IMR-90 (cell line): ENCODE results near the gene RAB27B. TPM values are rescaled to one million over a fixed set of nuclear protein-coding genes. Genes with fewer than 3 reads are reported as not detected.

ENCODE experiments used
- ATAC-seq: fragments of 200-7000 bp; cut with Tn5 transposase; 2 replicates; pipeline ENCODE4 v1.9.1; 2020; ENCODE audit warnings: low read depth, mild to moderate bottlenecking, moderate library complexity
- BruUV-seq: library from RNA; stranded (reverse); fragments of 400-500 nt; replicated peaks from 2 replicates; lab custom pipeline; 2021; lab: Mats Ljungman, UMichigan
- CTCF ChIA-PET: fragments of 300-600 bp; formaldehyde crosslinking; extraction: SDS; loops from one replicate; lab custom pipeline; 2021; ENCODE audit warnings: antibody characterized with exemption; lab: Yijun Ruan, JAX
- POLR2A ChIA-PET: fragments of 300-600 bp; sonication (Branson Sonifier 250); formaldehyde crosslinking; loops from one replicate; lab custom pipeline; 2022; ENCODE audit warnings: antibody characterized with exemption; ENCODE audit not compliant: unreplicated experiment; lab: Charles Lee
- DNase-seq: peaks from one replicate; pipeline ENCODE4 v3.0.0; 2013
- H2AFZ ChIP-seq: replicated peaks from 2 replicates; pipeline ENCODE3; 2013; ENCODE audit warnings: low read length, mild to moderate bottlenecking; ENCODE audit not compliant: poor library complexity
- H2AK5ac ChIP-seq: 2 replicates; pipeline ENCODE4 v1.6.1; 2013; ENCODE audit warnings: low read depth, low read length, inconsistent platforms
- H2AK9ac ChIP-seq: replicated peaks from 2 replicates; pipeline ENCODE3; 2013; ENCODE audit warnings: mild to moderate bottlenecking, low read depth, low read length, moderate library complexity; ENCODE audit not compliant: poor library complexity
- H2BK120ac ChIP-seq: 2 replicates; pipeline ENCODE4 v1.6.1; 2013; ENCODE audit warnings: low read depth, low read length, inconsistent platforms
- H2BK15ac ChIP-seq: 3 replicates; pipeline ENCODE4 v1.6.1; 2013; ENCODE audit warnings: low read depth, low read length, inconsistent platforms
- H2BK20ac ChIP-seq: 2 replicates; pipeline ENCODE4 v1.6.1; 2013; ENCODE audit warnings: low read depth, mild to moderate bottlenecking, inconsistent platforms, low read length, moderate library complexity
- H2BK5ac ChIP-seq: 2 replicates; pipeline ENCODE4 v1.6.1; 2013; ENCODE audit warnings: mild to moderate bottlenecking, low read depth, low read length, inconsistent platforms; ENCODE audit not compliant: poor library complexity, severe bottlenecking
- H3K14ac ChIP-seq: replicated peaks from 2 replicates; pipeline ENCODE4 v1.6.1; 2013; ENCODE audit warnings: low read depth, low read length, inconsistent platforms
- H3K18ac ChIP-seq: 2 replicates; pipeline ENCODE4 v1.6.1; 2013; ENCODE audit warnings: low read depth, low read length, control low read depth
- H3K23ac ChIP-seq: 2 replicates; pipeline ENCODE4 v1.6.1; 2013; ENCODE audit warnings: low read depth, low read length, inconsistent platforms
- H3K27ac ChIP-seq: 2 replicates; pipeline ENCODE4 v1.5.1; 2013; ENCODE audit warnings: mild to moderate bottlenecking, control low read depth, low read length; ENCODE audit not compliant: insufficient read depth
- H3K27me3 ChIP-seq: 2 replicates; pipeline ENCODE4 v1.6.1; 2013; ENCODE audit warnings: low read length; ENCODE audit not compliant: control insufficient read depth, insufficient read depth
- H3K36me3 ChIP-seq: 2 replicates; pipeline ENCODE4 v1.6.1; 2013; ENCODE audit warnings: low read length, mixed read lengths; ENCODE audit not compliant: control insufficient read depth, insufficient read depth
- H3K4ac ChIP-seq: 2 replicates; pipeline ENCODE4 v1.6.1; 2013; ENCODE audit warnings: low read depth, low read length, inconsistent platforms
- H3K4me1 ChIP-seq: 2 replicates; pipeline ENCODE4 v1.6.1; 2013; ENCODE audit warnings: low read length, mixed read lengths; ENCODE audit not compliant: control insufficient read depth, insufficient read depth
- H3K4me2 ChIP-seq: 2 replicates; pipeline ENCODE4 v1.6.1; 2013; ENCODE audit warnings: low read depth, mild to moderate bottlenecking, control low read depth, low read length, moderate library complexity
- H3K4me3 ChIP-seq: 2 replicates; pipeline ENCODE4 v1.5.1; 2013; ENCODE audit warnings: low read depth, mild to moderate bottlenecking, control low read depth, low read length, moderate library complexity; ENCODE audit not compliant: insufficient read depth
- H3K56ac ChIP-seq: 2 replicates; pipeline ENCODE4 v1.6.1; 2013; ENCODE audit warnings: low read length, inconsistent platforms; ENCODE audit not compliant: insufficient read depth; ENCODE audit errors: extremely low read depth
- H3K79me1 ChIP-seq, 2 experiments: 2 replicates each; pipeline ENCODE4 v1.6.1; 2013; ENCODE audit warnings: low read length in 2 of 2, inconsistent platforms in 1 of 2, low read depth in 1 of 2
- H3K9ac ChIP-seq: 2 replicates; pipeline ENCODE4 v1.6.1; 2013; ENCODE audit warnings: low read depth, low read length, control low read depth
- H3K9me1 ChIP-seq: 2 replicates; pipeline ENCODE4 v1.6.1; 2013; ENCODE audit warnings: low read length, inconsistent platforms; ENCODE audit not compliant: insufficient read depth
- H3K9me3 ChIP-seq: 2 replicates; pipeline ENCODE4 v1.6.1; 2013; ENCODE audit warnings: low read length; ENCODE audit not compliant: control insufficient read depth, insufficient read depth
- H4K20me1 ChIP-seq: 2 replicates; pipeline ENCODE4 v1.6.1; 2013; ENCODE audit warnings: low read length, inconsistent platforms; ENCODE audit not compliant: insufficient read depth
- H4K5ac ChIP-seq: 2 replicates; pipeline ENCODE4 v1.6.1; 2013; ENCODE audit warnings: mild to moderate bottlenecking, low read depth, low read length, control low read depth
- H4K8ac ChIP-seq, 2 experiments: 2 replicates each; pipeline ENCODE4 v1.6.1; 2013; ENCODE audit warnings: low read depth in 2 of 2, low read length in 2 of 2, control low read depth in 1 of 2, inconsistent platforms in 1 of 2
- H4K91ac ChIP-seq: 2 replicates; pipeline ENCODE4 v1.6.1; 2013; ENCODE audit warnings: low read depth, low read length, inconsistent platforms; ENCODE audit not compliant: insufficient read depth
- BHLHE40 ChIP-seq: fragments of 150-350 bp; IDR thresholded peaks from 2 replicates; pipeline ENCODE4 v1.6.1; 2016; ENCODE audit warnings: mild to moderate bottlenecking, low read depth, low read length
- CEBPB ChIP-seq: IDR thresholded peaks from 2 replicates; pipeline ENCODE4 v1.6.1; 2012; ENCODE audit warnings: low read depth, low read length, improper control_type of control experiment
- ELK1 ChIP-seq: fragments of 150-350 bp; IDR thresholded peaks from 2 replicates; pipeline ENCODE4 v1.6.1; 2016; ENCODE audit warnings: low read depth, mild to moderate bottlenecking, low read length, moderate library complexity, borderline replicate concordance
- MAFK ChIP-seq: IDR thresholded peaks from 2 replicates; pipeline ENCODE4 v1.6.1; 2012; ENCODE audit warnings: low read depth, low read length, improper control_type of control experiment
- RAD21 ChIP-seq: IDR thresholded peaks from 2 replicates; pipeline ENCODE4 v1.6.1; 2012; ENCODE audit warnings: low read length, improper control_type of control experiment
- SMC3 ChIP-seq: fragments of 150-350 bp; IDR thresholded peaks from 2 replicates; pipeline ENCODE4 v1.6.1; 2016; ENCODE audit warnings: low read depth, mild to moderate bottlenecking, antibody characterized with exemption, low read length, moderate library complexity
- WGBS, 2 experiments: methylation state at CpG; one replicate each; pipeline versions ENCODE4 v1.1.5 to v1.1.7; 2013; ENCODE audit warnings: missing lambda C conversion rate in 2 of 2; ENCODE audit not compliant: insufficient read length in 1 of 2; ENCODE audit errors: extremely low coverage in 2 of 2; 5-methylcytosine and 5-hydroxymethylcytosine counted together
- dilution Hi-C: fragments of 300-500 bp; cut with HindIII; formaldehyde crosslinking; loops from one replicate; pipeline ENCODE4 v1.14.3; 2018; ENCODE audit warnings: low sequenced_read_pairs; ENCODE audit not compliant: unreplicated experiment
- in situ Hi-C: fragments of 300-500 bp; cut with MboI; formaldehyde crosslinking; loops from 3 replicates; pipeline ENCODE4 v1.14.3; 2019; ENCODE audit warnings: low sequenced_read_pairs, inconsistent platforms, mixed read lengths
- intact Hi-C: fragments of 100-400 bp; cut with micrococcal nuclease; formaldehyde crosslinking; loops from 2 replicates; pipeline ENCODE4 v1.10.0; 2022
- polyA plus RNA-seq, 3 experiments: library from polyadenylated mRNA; depleted of rRNA; stranded (reverse); fragments of >200 nt; gene quantifications; 2 replicates each; pipeline ENCODE4 v1.2.3, GENCODE V29; 2012; ENCODE audit warnings: low replicate concordance in 1 of 3
- total RNA-seq: library from RNA; depleted of rRNA; stranded (reverse); fragments of >200 nt; gene quantifications from 2 replicates; pipeline ENCODE4 v1.2.3, GENCODE V29; 2012
- TF ChIP-seq, protein P1 (sequence below): conservative IDR thresholded peaks from 2 replicates; pipeline ENCODE4 v1.5.1; 2012; ENCODE audit warnings: mild to moderate bottlenecking, low read depth, low read length, improper control_type of control experiment

RAB27B gene
- total and polyA plus RNA-seq, 2 of the 4 experiments (the other 2 are of a cell fraction), result 0.24 to 1.3 TPM

GRCh38 chr18:54867131-54867530, 38.9 kb downstream of the RAB27B start:
- POLR2A ChIA-PET, result no interaction called here
- intact Hi-C loops, result no loop called here

More at GRCh38 chr18:54867131-54867530, 38.9 kb downstream of the RAB27B start:
- CTCF ChIA-PET, result no interaction called here
- no peak for ATAC-seq
- H3K4me2 ChIP-seq, result no peak overlapping the region
- H2BK5ac ChIP-seq, result no peak overlapping the region
- H3K4me1 ChIP-seq, result no peaks in the 10 kb centered on the region
- H3K14ac ChIP-seq, result no peak overlapping the region
- H4K91ac ChIP-seq, result no peak overlapping the region
- H3K36me3 ChIP-seq, result no peaks in the 10 kb centered on the region
- H4K20me1 ChIP-seq, result no peaks in the 10 kb centered on the region
- no peak overlapping the region for H3K4me3 ChIP-seq
- no peak overlapping the region for H3K18ac ChIP-seq
- in situ Hi-C loops (no loop called here), dilution Hi-C loops (no loop called here)
- no peak overlapping the region for H2AFZ ChIP-seq
- no peak overlapping the region for H3K23ac ChIP-seq
- H3K9me1 ChIP-seq, result no peaks in the 10 kb centered on the region
- no CpG with 5 or more reads among the region's 5 CpGs for WGBS, 2 experiments
- no peak overlapping the region for H2BK20ac ChIP-seq
- no peak overlapping the region for H2AK9ac ChIP-seq
- TF ChIP-seq BHLHE40 (no peak), MAFK (no peak), ELK1 (no peak), CEBPB (no peak), RAD21 (no peak), SMC3 (no peak)
- TF ChIP-seq, protein P1, sequence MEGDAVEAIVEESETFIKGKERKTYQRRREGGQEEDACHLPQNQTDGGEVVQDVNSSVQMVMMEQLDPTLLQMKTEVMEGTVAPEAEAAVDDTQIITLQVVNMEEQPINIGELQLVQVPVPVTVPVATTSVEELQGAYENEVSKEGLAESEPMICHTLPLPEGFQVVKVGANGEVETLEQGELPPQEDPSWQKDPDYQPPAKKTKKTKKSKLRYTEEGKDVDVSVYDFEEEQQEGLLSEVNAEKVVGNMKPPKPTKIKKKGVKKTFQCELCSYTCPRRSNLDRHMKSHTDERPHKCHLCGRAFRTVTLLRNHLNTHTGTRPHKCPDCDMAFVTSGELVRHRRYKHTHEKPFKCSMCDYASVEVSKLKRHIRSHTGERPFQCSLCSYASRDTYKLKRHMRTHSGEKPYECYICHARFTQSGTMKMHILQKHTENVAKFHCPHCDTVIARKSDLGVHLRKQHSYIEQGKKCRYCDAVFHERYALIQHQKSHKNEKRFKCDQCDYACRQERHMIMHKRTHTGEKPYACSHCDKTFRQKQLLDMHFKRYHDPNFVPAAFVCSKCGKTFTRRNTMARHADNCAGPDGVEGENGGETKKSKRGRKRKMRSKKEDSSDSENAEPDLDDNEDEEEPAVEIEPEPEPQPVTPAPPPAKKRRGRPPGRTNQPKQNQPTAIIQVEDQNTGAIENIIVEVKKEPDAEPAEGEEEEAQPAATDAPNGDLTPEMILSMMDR, result no peak
- BruUV-seq, result no TSS peak
- H2AK5ac ChIP-seq, result no peak overlapping the region
- DNase-seq, result no peak
- H3K79me1 ChIP-seq, result no peaks in the 10 kb centered on the region
- H2BK15ac ChIP-seq, result no peak overlapping the region
- H4K5ac ChIP-seq, result no peak overlapping the region
- no peak overlapping the region for H3K4ac ChIP-seq
- no peak overlapping the region for H4K8ac ChIP-seq
- no peak overlapping the region for H3K27ac ChIP-seq
- H3K56ac ChIP-seq, result no peak overlapping the region
- H3K27me3 ChIP-seq, result no peaks in the 10 kb centered on the region
- H2BK120ac ChIP-seq, result no peak overlapping the region
- no peaks in the 10 kb centered on the region for H3K9me3 ChIP-seq
- H3K9ac ChIP-seq, result no peak overlapping the region
